Neural progenitor cell (in vitro differentiated cells): ENCODE measurements around the gene OR8B4.

Source experiments
- CTCF ChIP-seq: fragments of 200-600 bp; sonication (generic); IDR thresholded peaks from 2 replicates; pipeline ENCODE4 v1.5.1; 2017; ENCODE audit warnings: antibody characterized with exemption, mild to moderate bottlenecking
- EZH2 ChIP-seq: fragments of 200-600 bp; sonication (generic); IDR thresholded peaks from 2 replicates; pipeline ENCODE4 v1.6.1; 2017; ENCODE audit warnings: antibody characterized with exemption, mild to moderate bottlenecking, moderate library complexity
- EZH2phosphoT487 ChIP-seq: fragments of 200-600 bp; sonication (generic); IDR thresholded peaks from 2 replicates; pipeline ENCODE4 v1.6.1; 2017; ENCODE audit warnings: antibody characterized with exemption

DNA sequence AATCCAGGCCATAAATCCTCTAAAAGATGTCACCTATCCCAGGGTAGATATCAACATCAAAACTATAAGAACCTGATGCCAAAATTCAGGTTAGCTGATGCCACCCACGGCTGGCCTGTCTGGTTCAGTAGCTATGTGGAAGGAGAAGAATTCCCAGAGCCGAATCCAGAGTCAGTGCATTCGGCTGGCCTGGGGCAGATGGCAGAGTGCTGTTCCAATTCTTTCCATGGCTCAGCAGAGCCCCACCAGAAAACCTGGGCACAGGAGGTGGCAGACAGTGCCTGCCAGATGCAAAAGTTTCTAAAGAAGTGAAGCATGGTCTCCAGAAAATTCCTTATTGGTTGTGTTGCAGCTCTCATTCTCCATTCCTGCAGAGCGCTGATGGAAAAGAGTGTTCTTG lies 40.7 kb upstream of the OR8B4 start:
- TF ChIP-seq CTCF (no peak), EZH2 (no peak), EZH2phosphoT487 (no peak)
